Activated T-cell treated with anti-CD3 and anti-CD28 coated beads, Interleukin-2, amount 50 U/mL, for 4 hours (primary cell): ENCODE data around the gene ZNF689. TPM values are rescaled to one million over a fixed set of nuclear protein-coding genes. Genes with fewer than 3 reads are reported as not detected.

Experiments
- ATAC-seq, 2 donors: fragments of 200-7000 bp; cut with Tn5 transposase; one replicate each; pipeline ENCODE4 v1.10.0; 2021
- DNase-seq: peaks from one replicate; pipeline ENCODE4 v3.0.0-alpha.2; 2020
- H3K27me3 Mint-ChIP-seq: one replicate; pipeline ENCODE4 v1.8.0; 2021; ENCODE audit warnings: low read depth, mixed read lengths
- H3K36me3 Mint-ChIP-seq: one replicate; pipeline ENCODE4 v1.8.0; 2022; ENCODE audit warnings: mixed read lengths; ENCODE audit not compliant: insufficient read depth
- H3K4me1 Mint-ChIP-seq: one replicate; pipeline ENCODE4 v1.8.0; 2021; ENCODE audit warnings: low read depth, mixed read lengths
- H3K4me3 Mint-ChIP-seq: one replicate; pipeline ENCODE4 v1.8.0; 2021; ENCODE audit warnings: mild to moderate bottlenecking, moderate library complexity, mixed read lengths
- H3K9me3 Mint-ChIP-seq: one replicate; pipeline ENCODE4 v1.8.0; 2021; ENCODE audit warnings: mixed read lengths
- total RNA-seq, 3 donors: library from RNA; stranded (reverse); gene quantifications; one replicate each; pipeline ENCODE4 v1.2.1, GENCODE V29; 2021

ZNF689 gene
- total RNA-seq, 3 donors from 2014 or later = 15.4 to 16.9 (median 16.0) TPM

GRCh38 chr16:30567991-30568638, 42.1 kb downstream of the ZNF689 start:
- Mint-ChIP-seq H3K9me3 (no peaks in the 10 kb centered on the region), H3K36me3 (no peaks in the 10 kb centered on the region), H3K4me1 (peaks cover 39% of the 10 kb centered on the region), H3K4me3 (peak overlapping the region; percentile 70), H3K27me3 (no peaks in the 10 kb centered on the region)
- peak; percentile 32 for DNase-seq
- peak; percentile 36 to 47 for ATAC-seq

GRCh38 chr16:30567160-30567990, 42.8 kb downstream of the ZNF689 start:
- peaks cover 39% of the 10 kb centered on the region for H3K4me1 Mint-ChIP-seq
- peak; percentile 44 to 47 for ATAC-seq

GRCh38 chr16:30566531-30566930, 43.7 kb downstream of the ZNF689 start:
- H3K27me3 Mint-ChIP-seq = no peaks in the 10 kb centered on the region
- H3K4me3 Mint-ChIP-seq = no peak overlapping the region
- DNase-seq (no peak), ATAC-seq (no peak)
- H3K9me3 Mint-ChIP-seq = no peaks in the 10 kb centered on the region
- H3K36me3 Mint-ChIP-seq = no peaks in the 10 kb centered on the region
- H3K4me1 Mint-ChIP-seq = peaks cover 36% of the 10 kb centered on the region

More at GRCh38 chr16:30567160-30567990, 42.8 kb downstream of the ZNF689 start:
- Mint-ChIP-seq H3K4me3 (peak overlapping the region; percentile 70), H3K36me3 (no peaks in the 10 kb centered on the region), H3K9me3 (no peaks in the 10 kb centered on the region), H3K27me3 (no peaks in the 10 kb centered on the region)
- DNase-seq = peak; percentile 62

GRCh38 chr16:30565984-30566383, 44.2 kb downstream of the ZNF689 start:
- no peaks in the 10 kb centered on the region for H3K9me3 Mint-ChIP-seq
- H3K27me3 Mint-ChIP-seq = no peaks in the 10 kb centered on the region
- ATAC-seq (no peak), DNase-seq (no peak)
- H3K36me3 Mint-ChIP-seq = no peaks in the 10 kb centered on the region
- H3K4me1 Mint-ChIP-seq = peaks cover 38% of the 10 kb centered on the region
- no peak overlapping the region for H3K4me3 Mint-ChIP-seq

- no peak for DNase-seq
- Mint-ChIP-seq H3K36me3 (no peaks in the 10 kb centered on the region), H3K4me1 (peaks cover 37% of the 10 kb centered on the region), H3K4me3 (no peak overlapping the region), H3K9me3 (no peaks in the 10 kb centered on the region), H3K27me3 (no peaks in the 10 kb centered on the region)
- no peak for ATAC-seq
Observed at GRCh38 chr16:30565526-30565925, 44.7 kb downstream of the ZNF689 start.

GRCh38 chr16:30562021-30562420, 48.2 kb downstream of the ZNF689 start:
- H3K4me1 Mint-ChIP-seq = peaks cover 33% of the 10 kb centered on the region
- DNase-seq (no peak), ATAC-seq (no peak)
- H3K36me3 Mint-ChIP-seq = no peaks in the 10 kb centered on the region
- H3K4me3 Mint-ChIP-seq = peak overlapping the region; percentile 82
- H3K9me3 Mint-ChIP-seq = no peaks in the 10 kb centered on the region
- H3K27me3 Mint-ChIP-seq = no peaks in the 10 kb centered on the region

GRCh38 chr16:30561089-30561816, 48.9 kb downstream of the ZNF689 start:
- Mint-ChIP-seq H3K4me1 (peaks cover 30% of the 10 kb centered on the region), H3K27me3 (no peaks in the 10 kb centered on the region), H3K36me3 (peaks cover 1% of the 10 kb centered on the region), H3K4me3 (peak overlapping the region; percentile 82), H3K9me3 (no peaks in the 10 kb centered on the region)
- no peak for ATAC-seq
- no peak for DNase-seq

- Mint-ChIP-seq H3K9me3 (no peaks in the 10 kb centered on the region), H3K27me3 (no peaks in the 10 kb centered on the region), H3K4me3 (no peak overlapping the region), H3K36me3 (peaks cover 5% of the 10 kb centered on the region), H3K4me1 (peaks cover 30% of the 10 kb centered on the region)
- ATAC-seq (no peak), DNase-seq (no peak)
Observed at GRCh38 chr16:30559690-30560089, 50.5 kb downstream of the ZNF689 start.

GRCh38 chr16:30558789-30559377, 51.3 kb downstream of the ZNF689 start:
- H3K27me3 Mint-ChIP-seq = no peaks in the 10 kb centered on the region
- peaks cover 11% of the 10 kb centered on the region for H3K36me3 Mint-ChIP-seq
- peaks cover 37% of the 10 kb centered on the region for H3K4me1 Mint-ChIP-seq
- H3K9me3 Mint-ChIP-seq = no peaks in the 10 kb centered on the region
- DNase-seq (no peak), ATAC-seq (no peak)
- H3K4me3 Mint-ChIP-seq = peak overlapping the region; percentile 89

GRCh38 chr16:30557957-30558788, 52.0 kb downstream of the ZNF689 start, which contains the start of gene ZNF764:
Gene ZNF764, minus strand, starts transcription at chr16:30558374. Its CDS starts 192 bp downstream, at chr16:30558182.
- Mint-ChIP-seq H3K27me3 (no peaks in the 10 kb centered on the region), H3K36me3 (peaks cover 15% of the 10 kb centered on the region), H3K4me3 (peak within 1 kb of the TSS; percentile 89), H3K4me1 (peaks cover 44% of the 10 kb centered on the region), H3K9me3 (no peaks in the 10 kb centered on the region)
- peak; percentile 96 for DNase-seq
- ATAC-seq = peak; percentile 94 to 96

- H3K36me3 Mint-ChIP-seq = peaks cover 15% of the 10 kb centered on the region
- H3K4me3 Mint-ChIP-seq = peak overlapping the region; percentile 89
- H3K27me3 Mint-ChIP-seq = no peaks in the 10 kb centered on the region
- peak in 1 of 2 donors; percentile 0 for ATAC-seq
- peaks cover 49% of the 10 kb centered on the region for H3K4me1 Mint-ChIP-seq
- no peak for DNase-seq
- H3K9me3 Mint-ChIP-seq = no peaks in the 10 kb centered on the region
Observed at GRCh38 chr16:30557707-30557956, 52.6 kb downstream of the ZNF689 start.

- Mint-ChIP-seq H3K9me3 (no peaks in the 10 kb centered on the region), H3K4me3 (peak overlapping the region; percentile 89), H3K27me3 (no peaks in the 10 kb centered on the region), H3K36me3 (peaks cover 15% of the 10 kb centered on the region), H3K4me1 (peaks cover 58% of the 10 kb centered on the region)
- no peak for DNase-seq
- no peak for ATAC-seq
Observed at GRCh38 chr16:30556125-30556473, 54.1 kb downstream of the ZNF689 start.

GRCh38 chr16:30555315-30556124, 54.7 kb downstream of the ZNF689 start:
- H3K4me3 Mint-ChIP-seq = peak overlapping the region; percentile 89
- H3K4me1 Mint-ChIP-seq = peaks cover 58% of the 10 kb centered on the region
- H3K9me3 Mint-ChIP-seq = no peaks in the 10 kb centered on the region
- H3K36me3 Mint-ChIP-seq = peaks cover 15% of the 10 kb centered on the region
- ATAC-seq (no peak), DNase-seq (no peak)
- H3K27me3 Mint-ChIP-seq = no peaks in the 10 kb centered on the region
